ENCODE results near the gene NPAT. TPM values are rescaled to one million over a fixed set of nuclear protein-coding genes. Genes with fewer than 3 reads are reported as not detected.

Gene NPAT
- total and polyA plus RNA-seq, 9 of the 15 experiments (the other 6 are each of a cell fraction or from before 2014, with no cell fraction given), result 8.8 to 30.0 (median 22.1) TPM

GRCh38 chr11:108218912-108219783 is 3.3 kb downstream of the NPAT start (continued):
- TF ChIP-seq ZBTB40 (IDR thresholded peaks at IDR 0.05) (no peak), ZBTB40 (CRISPR knock-in tag; IDR thresholded peaks at IDR 0.05) (no peak), YY1 (IDR thresholded peaks at IDR 0.05; ENCODE audit: borderline replicate concordance in 1 of 3, control insufficient read depth in 1 of 3, extremely low read depth in 1 of 3, insufficient read depth in 3 of 3, insufficient read length in 1 of 3, insufficient replicate concordance in 2 of 3, low read depth in 1 of 3, low read length in 2 of 3) (peak in 1 of 3 experiments; percentile 57), MYC (IDR thresholded peaks at IDR 0.05; ENCODE audit: low read depth, low read length) (0 out of 2 replicates have a peak, but pooled peaks have one; percentile 16), MYC (CRISPR knock-in tag; IDR thresholded peaks at IDR 0.05; ENCODE audit: borderline replicate concordance, low read depth) (no peak), HMBOX1 (IDR thresholded peaks at IDR 0.05) (peak; percentile 68), CXXC5 (CRISPR knock-in tag; IDR thresholded peaks at IDR 0.05) (0 out of 2 replicates have a peak, but pooled peaks have one; percentile 38), MNT (conservative IDR thresholded peaks at IDR 0.05) (peak in 1 of 2 experiments; percentile 55; a peak in 2 of 4 replicates), NR2C1 (IDR thresholded peaks at IDR 0.05) (peak; percentile 54), NR2C1 (tag; IDR thresholded peaks at IDR 0.05) (peak; percentile 34; the same call in 1 of the 2 replicates), FOSL1 (tag; conservative IDR thresholded peaks at IDR 0.05) (peak; percentile 9; the same call in 1 of the 2 replicates), ZNF280B (CRISPR knock-in tag; IDR thresholded peaks at IDR 0.05) (no peak)

All from K562 (cell line).